ENCODE results near the gene CHORDC1. TPM values are rescaled to one million over a fixed set of nuclear protein-coding genes. Genes with fewer than 3 reads are reported as not detected.

CHORDC1 gene
- total RNA-seq (2014; rRNA removed): 55.9 and 66.9 TPM in 2 replicates
- Bru-seq, nascent RNA: percentile 88 among the genes with signal in this experiment
- percentile 93 among the genes with signal in this experiment for BruChase-seq, experiment 1, labeled RNA remaining after a 6-hour chase
- percentile 97 among the genes with signal in this experiment for BruChase-seq, experiment 2, labeled RNA remaining after a 2-hour chase
- long read RNA-seq, transcript CHORDC1-201 (11 exons, 2,654 nt): major isoform, 33 of 43 reads
- long read RNA-seq, partial matches to known transcripts: 6 of 43 reads
- long read RNA-seq, other reads (novel, unspliced or antisense): 4 of 43 reads

DNA sequence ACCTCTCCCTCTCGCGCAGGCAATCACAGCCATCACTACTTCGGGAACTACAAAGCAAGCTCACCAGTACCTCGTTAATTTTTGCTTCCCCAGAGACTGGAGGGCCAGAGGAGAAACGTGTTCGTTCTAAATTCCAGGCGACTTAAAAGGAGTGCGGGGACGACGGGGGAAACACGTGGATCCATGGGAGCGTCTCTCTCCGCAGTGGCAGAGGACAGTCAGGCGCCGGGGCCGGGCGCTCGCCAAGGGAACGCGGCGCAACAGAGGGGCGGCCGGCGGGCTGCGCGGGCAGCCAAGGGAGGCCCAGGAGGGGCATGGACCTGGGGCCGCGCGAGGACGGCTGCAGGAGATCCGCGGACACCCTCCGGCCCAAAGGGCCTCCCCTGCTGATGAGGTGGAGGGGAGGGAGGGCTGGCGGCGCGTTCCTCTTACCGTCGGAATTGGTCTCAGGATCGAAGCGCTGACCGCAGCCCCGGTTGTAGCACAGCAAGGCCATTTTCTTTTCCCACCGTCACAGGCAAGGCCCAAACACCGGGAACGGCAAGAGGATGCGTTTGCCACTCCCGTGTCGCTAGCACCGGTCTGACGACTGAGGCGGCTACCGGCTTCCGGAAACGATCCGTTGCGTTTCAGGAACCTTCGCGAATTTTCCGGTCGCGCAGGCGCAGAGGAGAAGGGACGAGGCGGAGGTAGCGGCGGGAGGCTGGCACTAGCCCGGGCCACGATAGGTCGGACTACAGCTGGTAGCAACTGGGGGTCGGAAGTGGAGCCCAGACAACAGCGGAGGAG lies at the start of gene CHORDC1:
Gene CHORDC1 (minus strand): TSS at position 591 of the 789 bp plus-strand sequence. CDS start 95 bp downstream, at position 496.
- Histone ChIP-seq H3K27me3 (ENCODE audit: low read length) (no peaks in the 10 kb centered on the region), H3K4me2 (ENCODE audit: low read length) (peak within 1 kb of the TSS; percentile 98), H3K4me3 (ENCODE audit: low read length) (peak within 1 kb of the TSS; percentile 95), H3K9ac (ENCODE audit: low read length) (peak within 1 kb of the TSS; percentile 86), H3K9me2 (replicated peaks; ENCODE audit: low read length) (no peaks in the 10 kb centered on the region), H2AFZ (ENCODE audit: low read length) (peak within 1 kb of the TSS; percentile 98), H4K20me1 (ENCODE audit: low read length) (peaks cover 34% of the 10 kb centered on the region), H3K9me3 (ENCODE audit: low read length) (no peaks in the 10 kb centered on the region), H3K36me3 (ENCODE audit: low read depth, low read length) (peaks cover 8% of the 10 kb centered on the region; the same call in 1 of the 2 replicates), H3K79me2 (ENCODE audit: low read length) (peaks cover 62% of the 10 kb centered on the region), H3F3A (ENCODE audit: low read length, unreplicated experiment) (no peaks in the 10 kb centered on the region), H3K27ac (ENCODE audit: low read length) (peak within 1 kb of the TSS; percentile 21), H3K4me1 (ENCODE audit: insufficient read depth, low read length) (peaks cover 15% of the 10 kb centered on the region)
- POLR2A ChIA-PET (ENCODE audit: unreplicated experiment): no interaction called here
- DNase-seq (peak; percentile 95), ATAC-seq (peak; percentile 86)
- TF ChIP-seq EZH2 (IDR thresholded peaks at IDR 0.05; ENCODE audit: low read length, unreplicated experiment) (no peak), EZH2phosphoT487 (IDR thresholded peaks at IDR 0.05; ENCODE audit: borderline replicate concordance, low read length) (no peak)
- TF ChIP-seq, protein P1, sequence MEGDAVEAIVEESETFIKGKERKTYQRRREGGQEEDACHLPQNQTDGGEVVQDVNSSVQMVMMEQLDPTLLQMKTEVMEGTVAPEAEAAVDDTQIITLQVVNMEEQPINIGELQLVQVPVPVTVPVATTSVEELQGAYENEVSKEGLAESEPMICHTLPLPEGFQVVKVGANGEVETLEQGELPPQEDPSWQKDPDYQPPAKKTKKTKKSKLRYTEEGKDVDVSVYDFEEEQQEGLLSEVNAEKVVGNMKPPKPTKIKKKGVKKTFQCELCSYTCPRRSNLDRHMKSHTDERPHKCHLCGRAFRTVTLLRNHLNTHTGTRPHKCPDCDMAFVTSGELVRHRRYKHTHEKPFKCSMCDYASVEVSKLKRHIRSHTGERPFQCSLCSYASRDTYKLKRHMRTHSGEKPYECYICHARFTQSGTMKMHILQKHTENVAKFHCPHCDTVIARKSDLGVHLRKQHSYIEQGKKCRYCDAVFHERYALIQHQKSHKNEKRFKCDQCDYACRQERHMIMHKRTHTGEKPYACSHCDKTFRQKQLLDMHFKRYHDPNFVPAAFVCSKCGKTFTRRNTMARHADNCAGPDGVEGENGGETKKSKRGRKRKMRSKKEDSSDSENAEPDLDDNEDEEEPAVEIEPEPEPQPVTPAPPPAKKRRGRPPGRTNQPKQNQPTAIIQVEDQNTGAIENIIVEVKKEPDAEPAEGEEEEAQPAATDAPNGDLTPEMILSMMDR (conservative IDR thresholded peaks at IDR 0.05; ENCODE audit: low read depth, low read length): no peak
- no TSS peak for BruUV-seq (replicated peaks)
- CTCF ChIA-PET: no interaction called here
- intact Hi-C loops (cut with micrococcal nuclease): loop anchor here (2.0 kb wide), 1 partner anchor 18 kb away; no protein-coding TSS in a partner anchor

DNA sequence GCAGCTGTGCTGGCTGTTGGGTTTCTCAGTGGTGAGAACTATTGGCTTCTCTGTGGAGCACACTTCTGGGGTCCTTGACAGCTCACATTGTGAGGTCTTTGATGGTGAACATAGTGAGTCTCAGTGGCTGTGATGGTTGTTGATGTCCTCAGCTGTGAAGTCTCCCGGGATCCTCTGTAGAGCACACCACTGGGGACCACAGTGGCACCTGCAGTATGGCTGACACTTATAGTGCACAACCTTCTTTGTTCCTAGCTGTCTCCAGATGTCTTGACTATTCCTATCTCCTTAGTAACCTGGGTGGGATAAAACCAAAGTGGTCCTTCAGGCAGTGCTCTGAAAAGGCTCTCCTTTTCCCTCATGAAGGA lies 34.3 kb upstream of the CHORDC1 start:
- no peak overlapping the region for H2AFZ ChIP-seq (ENCODE audit: low read length)
- no peak overlapping the region for H3K9ac ChIP-seq (ENCODE audit: low read length)
- H4K20me1 ChIP-seq (ENCODE audit: low read length): no peaks in the 10 kb centered on the region
- CTCF ChIA-PET: no interaction called here
- H3K36me3 ChIP-seq (ENCODE audit: low read depth, low read length): no peaks in the 10 kb centered on the region
- ATAC-seq (no peak), DNase-seq (no peak)
- no peak overlapping the region for H3K27ac ChIP-seq (ENCODE audit: low read length)
- no peak for TF ChIP-seq EZH2phosphoT487 (IDR thresholded peaks at IDR 0.05; ENCODE audit: borderline replicate concordance, low read length)
- no peak for TF ChIP-seq EZH2 (IDR thresholded peaks at IDR 0.05; ENCODE audit: low read length, unreplicated experiment)
- TF ChIP-seq, protein P1 (conservative IDR thresholded peaks at IDR 0.05; ENCODE audit: low read depth, low read length): no peak
- intact Hi-C loops (cut with micrococcal nuclease): no loop called here
- no peaks in the 10 kb centered on the region for H3K9me2 ChIP-seq (replicated peaks; ENCODE audit: low read length)
- BruUV-seq (replicated peaks): no TSS peak
- no peak overlapping the region for H3K4me3 ChIP-seq (ENCODE audit: low read length)
- POLR2A ChIA-PET (ENCODE audit: unreplicated experiment): no interaction called here
- H3K4me1 ChIP-seq (ENCODE audit: insufficient read depth, low read length): no peaks in the 10 kb centered on the region
- H3K4me2 ChIP-seq (ENCODE audit: low read length): no peak overlapping the region
- H3K9me3 ChIP-seq (ENCODE audit: low read length): no peaks in the 10 kb centered on the region
- H3K27me3 ChIP-seq (ENCODE audit: low read length): peaks cover 46% of the 10 kb centered on the region
- H3F3A ChIP-seq (ENCODE audit: low read length, unreplicated experiment): no peaks in the 10 kb centered on the region
- H3K79me2 ChIP-seq (ENCODE audit: low read length): no peaks in the 10 kb centered on the region

Data from PC-3 (cell line).